ENCODE data around the gene GAS7.

GRCh38 chr17:10216213-10216938 is 18.0 kb upstream of the GAS7 start:
- TF ChIP-seq, protein P1, sequence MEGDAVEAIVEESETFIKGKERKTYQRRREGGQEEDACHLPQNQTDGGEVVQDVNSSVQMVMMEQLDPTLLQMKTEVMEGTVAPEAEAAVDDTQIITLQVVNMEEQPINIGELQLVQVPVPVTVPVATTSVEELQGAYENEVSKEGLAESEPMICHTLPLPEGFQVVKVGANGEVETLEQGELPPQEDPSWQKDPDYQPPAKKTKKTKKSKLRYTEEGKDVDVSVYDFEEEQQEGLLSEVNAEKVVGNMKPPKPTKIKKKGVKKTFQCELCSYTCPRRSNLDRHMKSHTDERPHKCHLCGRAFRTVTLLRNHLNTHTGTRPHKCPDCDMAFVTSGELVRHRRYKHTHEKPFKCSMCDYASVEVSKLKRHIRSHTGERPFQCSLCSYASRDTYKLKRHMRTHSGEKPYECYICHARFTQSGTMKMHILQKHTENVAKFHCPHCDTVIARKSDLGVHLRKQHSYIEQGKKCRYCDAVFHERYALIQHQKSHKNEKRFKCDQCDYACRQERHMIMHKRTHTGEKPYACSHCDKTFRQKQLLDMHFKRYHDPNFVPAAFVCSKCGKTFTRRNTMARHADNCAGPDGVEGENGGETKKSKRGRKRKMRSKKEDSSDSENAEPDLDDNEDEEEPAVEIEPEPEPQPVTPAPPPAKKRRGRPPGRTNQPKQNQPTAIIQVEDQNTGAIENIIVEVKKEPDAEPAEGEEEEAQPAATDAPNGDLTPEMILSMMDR (IDR thresholded peaks at IDR 0.05) = no peak
- no peak for TF ChIP-seq POLR2A (IDR thresholded peaks at IDR 0.05)
